Suprapubic skin (tissue), 4 donors: Measurements from ENCODE around the gene SRP9. TPM values are rescaled to one million over a fixed set of nuclear protein-coding genes. Genes with fewer than 3 reads are reported as not detected.

Experiments used
- DNase-seq, 2 donors: peaks; one replicate each; pipeline ENCODE4 v3.0.0-alpha.2; 2019; ENCODE audit warnings: low spot score in 2 of 2
- H3K27ac ChIP-seq: fragments of 200-600 bp; sonication (generic); one replicate; pipeline ENCODE4 v1.5.1; 2019
- H3K27me3 ChIP-seq: fragments of 200-600 bp; sonication (generic); one replicate; pipeline ENCODE4 v1.5.1; 2019
- H3K36me3 ChIP-seq: fragments of 200-600 bp; sonication (generic); one replicate; pipeline ENCODE4 v1.5.1; 2019
- H3K4me1 ChIP-seq: fragments of 200-600 bp; sonication (generic); one replicate; pipeline ENCODE4 v1.5.1; 2019
- H3K4me3 ChIP-seq: fragments of 200-600 bp; sonication (generic); one replicate; pipeline ENCODE4 v1.5.1; 2019; ENCODE audit warnings: mild to moderate bottlenecking
- H3K9me3 ChIP-seq: fragments of 200-600 bp; sonication (generic); one replicate; pipeline ENCODE4 v1.5.1; 2019
- CTCF ChIP-seq, 2 donors: fragments of 200-600 bp in 1 of 2; fragments of 450-650 bp in 1 of 2; sonication (generic) in 1 of 2; IDR thresholded peaks; one replicate each; pipeline ENCODE4 v1.5.1; 2016 to 2019; ENCODE audit warnings: antibody characterized with exemption in 2 of 2, mild to moderate bottlenecking in 1 of 2, moderate library complexity in 1 of 2
- EP300 ChIP-seq: sonication (generic); formaldehyde crosslinking; IDR thresholded peaks from one replicate; pipeline ENCODE4 v1.6.1; 2017; ENCODE audit warnings: antibody characterized with exemption
- POLR2A ChIP-seq, 2 donors: fragments of 450-650 bp; IDR thresholded peaks; one replicate each; pipeline ENCODE4 v1.6.1; 2017; ENCODE audit warnings: antibody characterized with exemption in 2 of 2, mild to moderate bottlenecking in 2 of 2, moderate library complexity in 2 of 2
- POLR2AphosphoS5 ChIP-seq, 3 donors: sonication (generic); formaldehyde crosslinking; IDR thresholded peaks; one replicate each; pipeline ENCODE4 v1.6.1; 2017; ENCODE audit warnings: antibody characterized with exemption in 3 of 3
- WGBS: methylation state at CpG from one replicate; pipeline ENCODE4 v1.1.5; 2018; 5-methylcytosine and 5-hydroxymethylcytosine counted together
- total RNA-seq, 4 donors: library from RNA; depleted of rRNA; stranded (reverse); fragments of >200 nt; gene quantifications; one replicate each; pipeline ENCODE4 v1.1.0, GENCODE V29; 2016

Gene SRP9
- total RNA-seq, 4 donors from 2014 or later: 139 to 162 (median 144) TPM

GRCh38 chr1:225824533-225824941, 46.9 kb downstream of the SRP9 start:
- no peak for TF ChIP-seq EP300
- TF ChIP-seq CTCF (IDR thresholded peaks at IDR 0.05): no peak
- no peak for TF ChIP-seq POLR2A (IDR thresholded peaks at IDR 0.05)

GRCh38 chr1:225825078-225825477, 47.5 kb downstream of the SRP9 start:
- WGBS: 77% methylated on average over 6 of the region's 6 CpGs
- no peak for DNase-seq
- H3K4me1 ChIP-seq: peaks cover 22% of the 10 kb centered on the region
- no peak overlapping the region for H3K27ac ChIP-seq
- H3K9me3 ChIP-seq: no peaks in the 10 kb centered on the region
- TF ChIP-seq CTCF (IDR thresholded peaks at IDR 0.05) (no peak), EP300 (no peak), POLR2A (IDR thresholded peaks at IDR 0.05) (no peak), POLR2AphosphoS5 (IDR thresholded peaks at IDR 0.05) (no peak)
- no peaks in the 10 kb centered on the region for H3K27me3 ChIP-seq
- H3K36me3 ChIP-seq: peaks cover 13% of the 10 kb centered on the region
- no peak overlapping the region for H3K4me3 ChIP-seq

More at GRCh38 chr1:225824533-225824941, 46.9 kb downstream of the SRP9 start:
- H3K4me1 ChIP-seq: peaks cover 22% of the 10 kb centered on the region
- 97% methylated on average over 12 of the region's 12 CpGs for WGBS
- no peak overlapping the region for H3K4me3 ChIP-seq
- H3K27me3 ChIP-seq: no peaks in the 10 kb centered on the region
- peaks cover 7% of the 10 kb centered on the region for H3K36me3 ChIP-seq
- H3K27ac ChIP-seq: no peak overlapping the region
- H3K9me3 ChIP-seq: no peaks in the 10 kb centered on the region
- DNase-seq: no peak

DNA sequence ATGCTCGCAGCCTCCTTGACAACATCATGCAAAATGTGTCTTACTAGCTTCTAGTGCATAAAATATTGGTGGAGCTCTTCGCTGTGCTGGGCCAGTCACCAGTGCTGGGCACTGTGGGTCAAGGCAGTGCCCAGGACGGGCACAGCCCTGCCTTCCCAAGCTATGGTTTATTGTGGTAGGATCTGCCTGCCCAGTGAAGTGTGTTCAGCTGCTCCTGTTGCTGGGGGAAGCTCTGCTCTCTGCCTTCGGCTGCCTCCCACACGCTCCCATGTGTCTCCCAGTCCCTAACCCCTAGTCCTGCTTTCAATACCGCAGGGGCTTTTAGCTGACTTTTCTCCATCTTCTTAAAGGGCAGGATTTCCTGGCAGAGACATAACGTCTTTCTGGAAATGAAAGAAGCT, 48.0 kb downstream of the SRP9 start:
- H3K4me1 ChIP-seq: peaks cover 22% of the 10 kb centered on the region
- TF ChIP-seq EP300 (no peak), POLR2AphosphoS5 (IDR thresholded peaks at IDR 0.05) (no peak), CTCF (IDR thresholded peaks at IDR 0.05) (no peak), POLR2A (IDR thresholded peaks at IDR 0.05) (no peak)
- DNase-seq: no peak
- H3K36me3 ChIP-seq: peaks cover 18% of the 10 kb centered on the region
- H3K27me3 ChIP-seq: no peaks in the 10 kb centered on the region
- 65% methylated on average over 7 of the region's 7 CpGs for WGBS
- no peak overlapping the region for H3K4me3 ChIP-seq
- no peaks in the 10 kb centered on the region for H3K9me3 ChIP-seq
- no peak overlapping the region for H3K27ac ChIP-seq

GRCh38 chr1:225827076-225827475, 49.5 kb downstream of the SRP9 start:
- WGBS: 68% methylated on average over 8 of the region's 8 CpGs
- TF ChIP-seq EP300 (no peak), POLR2A (IDR thresholded peaks at IDR 0.05) (no peak)
- H3K27ac ChIP-seq: no peak overlapping the region

DNA sequence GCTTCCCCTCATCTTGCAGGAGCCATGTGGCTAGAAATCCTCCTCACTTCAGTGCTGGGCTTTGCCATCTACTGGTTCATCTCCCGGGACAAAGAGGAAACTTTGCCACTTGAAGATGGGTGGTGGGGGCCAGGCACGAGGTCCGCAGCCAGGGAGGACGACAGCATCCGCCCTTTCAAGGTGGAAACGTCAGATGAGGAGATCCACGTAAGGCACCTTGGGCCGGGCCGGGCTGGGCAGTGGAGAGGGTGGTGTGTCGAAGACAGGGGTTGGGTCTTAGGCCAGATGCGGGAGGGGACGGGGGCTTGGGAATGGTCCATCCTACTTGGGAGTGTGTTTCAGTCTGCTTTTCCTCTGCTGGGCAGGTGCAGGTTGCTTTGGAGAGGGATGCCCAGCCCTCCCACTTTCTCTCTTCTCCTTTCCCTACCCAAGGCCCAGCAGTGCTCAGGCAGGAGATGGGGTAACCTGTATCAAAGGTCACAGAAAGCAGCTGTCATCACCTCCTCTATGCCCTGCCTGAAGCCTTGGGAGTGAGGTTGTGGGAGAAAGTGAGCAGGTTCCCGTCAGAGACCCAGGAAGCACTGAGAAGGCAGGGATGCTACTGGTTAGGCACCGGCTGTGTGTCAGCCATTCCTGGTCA, 51.2 kb downstream of the SRP9 start:
- no peak for DNase-seq
- whole genome bisulfite sequencing: 89% methylated on average over 13 of the region's 14 CpGs
- Histone ChIP-seq H3K4me1 (peaks cover 22% of the 10 kb centered on the region), H3K27ac (no peak overlapping the region), H3K4me3 (no peak overlapping the region), H3K36me3 (peaks cover 46% of the 10 kb centered on the region), H3K27me3 (no peaks in the 10 kb centered on the region), H3K9me3 (no peaks in the 10 kb centered on the region)
- TF ChIP-seq CTCF (IDR thresholded peaks at IDR 0.05): no peak
- no peak for TF ChIP-seq POLR2AphosphoS5 (IDR thresholded peaks at IDR 0.05)
- TF ChIP-seq EP300: no peak
- no peak for TF ChIP-seq POLR2A (IDR thresholded peaks at IDR 0.05)

More at GRCh38 chr1:225827076-225827475, 49.5 kb downstream of the SRP9 start:
- Histone ChIP-seq H3K36me3 (peaks cover 33% of the 10 kb centered on the region), H3K9me3 (no peaks in the 10 kb centered on the region), H3K4me1 (peaks cover 22% of the 10 kb centered on the region), H3K27me3 (no peaks in the 10 kb centered on the region), H3K4me3 (no peak overlapping the region)
- DNase-seq: no peak
